Measurements from ENCODE around the gene FAM120B.
"Not testable (repeated sequence)": the region's sequence is repeated elsewhere in the genome, so short reads cannot be mapped to it uniquely, and the experiment has no call there.

Gene FAM120B

GRCh38 chr6:170329321-170329720 lies 22.8 kb downstream of the FAM120B start:
- Histone ChIP-seq H3K9ac (ENCODE audit: low read depth in 1 of 2, low read length in 2 of 2) (no peak overlapping the region), H3K4me3 (ENCODE audit: low read depth in 1 of 2, low read length in 2 of 2) (no peak overlapping the region), H3K36me3 (ENCODE audit: control insufficient read depth in 1 of 2, insufficient read depth in 2 of 2, low read length in 2 of 2) (peaks cover 38 to 67% of the 10 kb centered on the region in 2 donors), H3K27me3 (ENCODE audit: control insufficient read depth in 1 of 2, insufficient read depth in 2 of 2, low read length in 2 of 2) (no peaks in the 10 kb centered on the region), H3K9me3 (ENCODE audit: control insufficient read depth in 1 of 2, low read length in 2 of 2) (no peaks in the 10 kb centered on the region), H3K27ac (ENCODE audit: low read depth, low read length) (no peak overlapping the region), H3K4me1 (ENCODE audit: control insufficient read depth in 1 of 2, insufficient read depth in 2 of 2, low read length in 2 of 2) (no peaks in the 10 kb centered on the region)

- not testable (repeated sequence) for H3K27ac ChIP-seq (ENCODE audit: low read depth, low read length); H3K9me3 ChIP-seq (ENCODE audit: control insufficient read depth in 1 of 2, low read length in 2 of 2); H3K27me3 ChIP-seq (ENCODE audit: control insufficient read depth in 1 of 2, insufficient read depth in 2 of 2, low read length in 2 of 2); H3K4me3 ChIP-seq (ENCODE audit: low read depth in 1 of 2, low read length in 2 of 2); H3K9ac ChIP-seq (ENCODE audit: low read depth in 1 of 2, low read length in 2 of 2); H3K4me1 ChIP-seq (ENCODE audit: control insufficient read depth in 1 of 2, insufficient read depth in 2 of 2, low read length in 2 of 2)
- H3K36me3 ChIP-seq (ENCODE audit: control insufficient read depth in 1 of 2, insufficient read depth in 2 of 2, low read length in 2 of 2), result peaks cover 19 to 31% of the 10 kb centered on the region in 2 donors
These were observed 28.6 kb downstream of the FAM120B start for GRCh38 chr6:170335199-170335598.

GRCh38 chr6:170344631-170345576 lies 38.3 kb downstream of the FAM120B start:
- no peak overlapping the region for H3K4me3 ChIP-seq (ENCODE audit: low read depth in 1 of 2, low read length in 2 of 2)
- no peak overlapping the region for H3K9ac ChIP-seq (ENCODE audit: low read depth in 1 of 2, low read length in 2 of 2)
- H3K9me3 ChIP-seq (ENCODE audit: control insufficient read depth in 1 of 2, low read length in 2 of 2), result no peaks in the 10 kb centered on the region
- H3K4me1 ChIP-seq (ENCODE audit: control insufficient read depth in 1 of 2, insufficient read depth in 2 of 2, low read length in 2 of 2), result peaks cover 3 to 7% of the 10 kb centered on the region in 2 donors
- peaks cover 17 to 58% of the 10 kb centered on the region in 2 donors for H3K36me3 ChIP-seq (ENCODE audit: control insufficient read depth in 1 of 2, insufficient read depth in 2 of 2, low read length in 2 of 2)
- no peaks in the 10 kb centered on the region for H3K27me3 ChIP-seq (ENCODE audit: control insufficient read depth in 1 of 2, insufficient read depth in 2 of 2, low read length in 2 of 2)
- no peak overlapping the region for H3K27ac ChIP-seq (ENCODE audit: low read depth, low read length)

- no peak overlapping the region for H3K4me3 ChIP-seq (ENCODE audit: low read depth in 1 of 2, low read length in 2 of 2)
- peaks cover 23 to 65% of the 10 kb centered on the region in 2 donors for H3K36me3 ChIP-seq (ENCODE audit: control insufficient read depth in 1 of 2, insufficient read depth in 2 of 2, low read length in 2 of 2)
- no peak overlapping the region for H3K27ac ChIP-seq (ENCODE audit: low read depth, low read length)
These were observed 39.1 kb downstream of the FAM120B start for GRCh38 chr6:170345662-170346061.

GRCh38 chr6:170346649-170347048 lies 40.1 kb downstream of the FAM120B start:
- no peak overlapping the region for H3K4me3 ChIP-seq (ENCODE audit: low read depth in 1 of 2, low read length in 2 of 2)
- H3K27ac ChIP-seq (ENCODE audit: low read depth, low read length), result no peak overlapping the region
- H3K9ac ChIP-seq (ENCODE audit: low read depth in 1 of 2, low read length in 2 of 2), result no peak overlapping the region
- H3K36me3 ChIP-seq (ENCODE audit: control insufficient read depth in 1 of 2, insufficient read depth in 2 of 2, low read length in 2 of 2), result peaks cover 27 to 65% of the 10 kb centered on the region in 2 donors
- peaks cover 3 to 7% of the 10 kb centered on the region in 2 donors for H3K4me1 ChIP-seq (ENCODE audit: control insufficient read depth in 1 of 2, insufficient read depth in 2 of 2, low read length in 2 of 2)
- H3K27me3 ChIP-seq (ENCODE audit: control insufficient read depth in 1 of 2, insufficient read depth in 2 of 2, low read length in 2 of 2), result no peaks in the 10 kb centered on the region
- H3K9me3 ChIP-seq (ENCODE audit: control insufficient read depth in 1 of 2, low read length in 2 of 2), result no peaks in the 10 kb centered on the region

More at GRCh38 chr6:170345662-170346061, 39.1 kb downstream of the FAM120B start:
- Histone ChIP-seq H3K27me3 (ENCODE audit: control insufficient read depth in 1 of 2, insufficient read depth in 2 of 2, low read length in 2 of 2) (no peaks in the 10 kb centered on the region), H3K4me1 (ENCODE audit: control insufficient read depth in 1 of 2, insufficient read depth in 2 of 2, low read length in 2 of 2) (peaks cover 3 to 7% of the 10 kb centered on the region in 2 donors), H3K9me3 (ENCODE audit: control insufficient read depth in 1 of 2, low read length in 2 of 2) (no peaks in the 10 kb centered on the region), H3K9ac (ENCODE audit: low read depth in 1 of 2, low read length in 2 of 2) (no peak overlapping the region)

- no peak overlapping the region for H3K9ac ChIP-seq (ENCODE audit: low read depth in 1 of 2, low read length in 2 of 2)
These were observed 40.5 kb downstream of the FAM120B start for GRCh38 chr6:170347091-170347490.

GRCh38 chr6:170347975-170348374 lies 41.4 kb downstream of the FAM120B start:
- no peaks in the 10 kb centered on the region for H3K27me3 ChIP-seq (ENCODE audit: control insufficient read depth in 1 of 2, insufficient read depth in 2 of 2, low read length in 2 of 2)
- no peak overlapping the region for H3K4me3 ChIP-seq (ENCODE audit: low read depth in 1 of 2, low read length in 2 of 2)
- H3K27ac ChIP-seq (ENCODE audit: low read depth, low read length), result no peak overlapping the region
- H3K36me3 ChIP-seq (ENCODE audit: control insufficient read depth in 1 of 2, insufficient read depth in 2 of 2, low read length in 2 of 2), result peaks cover 27 to 60% of the 10 kb centered on the region in 2 donors
- H3K4me1 ChIP-seq (ENCODE audit: control insufficient read depth in 1 of 2, insufficient read depth in 2 of 2, low read length in 2 of 2), result peaks cover 3 to 4% of the 10 kb centered on the region in 2 donors
- H3K9ac ChIP-seq (ENCODE audit: low read depth in 1 of 2, low read length in 2 of 2), result no peak overlapping the region
- peaks cover 0 to 2% of the 10 kb centered on the region in 2 donors for H3K9me3 ChIP-seq (ENCODE audit: control insufficient read depth in 1 of 2, low read length in 2 of 2)

More at GRCh38 chr6:170347091-170347490, 40.5 kb downstream of the FAM120B start:
- H3K27ac ChIP-seq (ENCODE audit: low read depth, low read length), result no peak overlapping the region
- H3K27me3 ChIP-seq (ENCODE audit: control insufficient read depth in 1 of 2, insufficient read depth in 2 of 2, low read length in 2 of 2), result no peaks in the 10 kb centered on the region
- peaks cover 27 to 64% of the 10 kb centered on the region in 2 donors for H3K36me3 ChIP-seq (ENCODE audit: control insufficient read depth in 1 of 2, insufficient read depth in 2 of 2, low read length in 2 of 2)
- H3K4me1 ChIP-seq (ENCODE audit: control insufficient read depth in 1 of 2, insufficient read depth in 2 of 2, low read length in 2 of 2), result peaks cover 3 to 7% of the 10 kb centered on the region in 2 donors
- H3K4me3 ChIP-seq (ENCODE audit: low read depth in 1 of 2, low read length in 2 of 2), result no peak overlapping the region
- peaks cover 0 to 2% of the 10 kb centered on the region in 2 donors for H3K9me3 ChIP-seq (ENCODE audit: control insufficient read depth in 1 of 2, low read length in 2 of 2)

- H3K27me3 ChIP-seq (ENCODE audit: control insufficient read depth in 1 of 2, insufficient read depth in 2 of 2, low read length in 2 of 2); H3K4me1 ChIP-seq (ENCODE audit: control insufficient read depth in 1 of 2, insufficient read depth in 2 of 2, low read length in 2 of 2); H3K9me3 ChIP-seq (ENCODE audit: control insufficient read depth in 1 of 2, low read length in 2 of 2); H3K27ac ChIP-seq (ENCODE audit: low read depth, low read length); H3K9ac ChIP-seq (ENCODE audit: low read depth in 1 of 2, low read length in 2 of 2); H3K4me3 ChIP-seq (ENCODE audit: low read depth in 1 of 2, low read length in 2 of 2): not testable (repeated sequence)
- peaks cover 19 to 41% of the 10 kb centered on the region in 2 donors for H3K36me3 ChIP-seq (ENCODE audit: control insufficient read depth in 1 of 2, insufficient read depth in 2 of 2, low read length in 2 of 2)
These were observed 44.9 kb downstream of the FAM120B start for GRCh38 chr6:170351456-170351855.

- H3K9me3 ChIP-seq (ENCODE audit: control insufficient read depth in 1 of 2, low read length in 2 of 2); H3K4me1 ChIP-seq (ENCODE audit: control insufficient read depth in 1 of 2, insufficient read depth in 2 of 2, low read length in 2 of 2); H3K27me3 ChIP-seq (ENCODE audit: control insufficient read depth in 1 of 2, insufficient read depth in 2 of 2, low read length in 2 of 2); H3K4me3 ChIP-seq (ENCODE audit: low read depth in 1 of 2, low read length in 2 of 2); H3K27ac ChIP-seq (ENCODE audit: low read depth, low read length); H3K9ac ChIP-seq (ENCODE audit: low read depth in 1 of 2, low read length in 2 of 2): not testable (repeated sequence)
- H3K36me3 ChIP-seq (ENCODE audit: control insufficient read depth in 1 of 2, insufficient read depth in 2 of 2, low read length in 2 of 2), result peaks cover 18 to 46% of the 10 kb centered on the region in 2 donors
These were observed 48.6 kb downstream of the FAM120B start for GRCh38 chr6:170355190-170355589.

GRCh38 chr6:170355661-170356060 lies 49.1 kb downstream of the FAM120B start:
- H3K36me3 ChIP-seq (ENCODE audit: control insufficient read depth in 1 of 2, insufficient read depth in 2 of 2, low read length in 2 of 2), result peaks cover 19 to 46% of the 10 kb centered on the region in 2 donors
- no peak overlapping the region for H3K4me3 ChIP-seq (ENCODE audit: low read depth in 1 of 2, low read length in 2 of 2)
- no peak overlapping the region for H3K27ac ChIP-seq (ENCODE audit: low read depth, low read length)
- no peaks in the 10 kb centered on the region for H3K27me3 ChIP-seq (ENCODE audit: control insufficient read depth in 1 of 2, insufficient read depth in 2 of 2, low read length in 2 of 2)
- no peak overlapping the region for H3K9ac ChIP-seq (ENCODE audit: low read depth in 1 of 2, low read length in 2 of 2)
- H3K9me3 ChIP-seq (ENCODE audit: control insufficient read depth in 1 of 2, low read length in 2 of 2), result peaks cover 0 to 2% of the 10 kb centered on the region in 2 donors
- no peaks in the 10 kb centered on the region for H3K4me1 ChIP-seq (ENCODE audit: control insufficient read depth in 1 of 2, insufficient read depth in 2 of 2, low read length in 2 of 2)
